Measurements from ENCODE around the gene FLNC. TPM values are rescaled to one million over a fixed set of nuclear protein-coding genes. Genes with fewer than 3 reads are reported as not detected.

The FLNC gene
- total and polyA plus RNA-seq, 2 of the 4 experiments (the other 2 are of a cell fraction) = 116 to 154 TPM

- POLR2A ChIA-PET (ENCODE audit: unreplicated experiment) = no interaction called here
- H3K4me1 ChIP-seq (ENCODE audit: control insufficient read depth, insufficient read depth, low read length) = no peaks in the 10 kb centered on the region
Measured at GRCh38 chr7:128891942-128892269, 61.7 kb downstream of the FLNC start.

More at GRCh38 chr7:128891942-128892269, 61.7 kb downstream of the FLNC start:
- H4K91ac ChIP-seq (ENCODE audit: insufficient read depth, low read depth, low read length) = no peak overlapping the region
- H3K27me3 ChIP-seq (ENCODE audit: control insufficient read depth, insufficient read depth, low read length) = peaks cover 17% of the 10 kb centered on the region
- H3K27ac ChIP-seq (ENCODE audit: insufficient read depth, low read length) = no peak overlapping the region
- H2AK5ac ChIP-seq (ENCODE audit: low read depth, low read length) = no peak overlapping the region
- H4K8ac ChIP-seq (ENCODE audit: low read depth in 2 of 2, low read length in 2 of 2) = no peak overlapping the region
- H2BK5ac ChIP-seq (ENCODE audit: low read depth, low read length, poor library complexity, severe bottlenecking) = no peak overlapping the region
- H3K79me1 ChIP-seq (ENCODE audit: low read depth in 1 of 2, low read length in 2 of 2) = no peaks in the 10 kb centered on the region
- intact Hi-C loops (cut with micrococcal nuclease) (no loop called here), dilution Hi-C loops (cut with HindIII; ENCODE audit: low sequenced_read_pairs, unreplicated experiment) (no loop called here), in situ Hi-C loops (cut with MboI; ENCODE audit: low sequenced_read_pairs) (loop anchor here (25.0 kb wide), 1 partner anchor 430 kb away; the partner anchor contains the start of gene HILPDA)
- H3K36me3 ChIP-seq (ENCODE audit: control insufficient read depth, insufficient read depth, low read length) = no peaks in the 10 kb centered on the region
- no peak for DNase-seq
- H2BK15ac ChIP-seq (ENCODE audit: low read depth, low read length) = no peak overlapping the region
- no peak overlapping the region for H3K56ac ChIP-seq (ENCODE audit: extremely low read depth, insufficient read depth, low read length)
- no TSS peak for BruUV-seq (replicated peaks)
- H4K20me1 ChIP-seq (ENCODE audit: insufficient read depth, low read length) = peaks cover 4% of the 10 kb centered on the region; the same call in 1 of the 2 replicates
- no peak overlapping the region for H3K18ac ChIP-seq (ENCODE audit: low read depth, low read length)
- H2AK9ac ChIP-seq (replicated peaks; ENCODE audit: low read depth, low read length, poor library complexity) = no peak overlapping the region
- H2AFZ ChIP-seq (replicated peaks; ENCODE audit: low read length, poor library complexity) = no peak overlapping the region
- TF ChIP-seq SMC3 (IDR thresholded peaks at IDR 0.05; ENCODE audit: low read depth, low read length) (no peak), MAFK (IDR thresholded peaks at IDR 0.05; ENCODE audit: low read depth, low read length) (no peak), CTCF (conservative IDR thresholded peaks at IDR 0.05; ENCODE audit: low read depth, low read length) (no peak), FOS (IDR thresholded peaks at IDR 0.05; ENCODE audit: low read depth, low read length) (no peak), MXI1 (IDR thresholded peaks at IDR 0.05; ENCODE audit: borderline replicate concordance, low read depth, low read length) (no peak), POLR2A (IDR thresholded peaks at IDR 0.05; ENCODE audit: low read depth, low read length) (no peak), MAZ (IDR thresholded peaks at IDR 0.05; ENCODE audit: borderline replicate concordance, low read depth, low read length) (no peak), RFX5 (IDR thresholded peaks at IDR 0.05; ENCODE audit: low read depth, low read length) (no peak), CHD1 (IDR thresholded peaks at IDR 0.05; ENCODE audit: low read depth, low read length) (no peak), RCOR1 (IDR thresholded peaks at IDR 0.05; ENCODE audit: insufficient replicate concordance, low read length) (no peak), ELK1 (IDR thresholded peaks at IDR 0.05; ENCODE audit: borderline replicate concordance, low read depth, low read length) (no peak), NFE2L2 (IDR thresholded peaks at IDR 0.05; ENCODE audit: low read depth, low read length) (no peak), BHLHE40 (IDR thresholded peaks at IDR 0.05; ENCODE audit: low read depth, low read length) (no peak), USF2 (IDR thresholded peaks at IDR 0.05; ENCODE audit: low read depth, low read length) (no peak)
- H3K4me2 ChIP-seq (ENCODE audit: low read depth, low read length) = no peak overlapping the region
- no peak overlapping the region for H2BK120ac ChIP-seq (ENCODE audit: low read depth, low read length)
- no peak overlapping the region for H2BK20ac ChIP-seq (ENCODE audit: low read depth, low read length)
- ATAC-seq (ENCODE audit: low read depth) = no peak
- no peaks in the 10 kb centered on the region for H3K9me1 ChIP-seq (ENCODE audit: insufficient read depth, low read length)
- no peak overlapping the region for H3K4me3 ChIP-seq (ENCODE audit: insufficient read depth, low read depth, low read length)
- H3K4ac ChIP-seq (ENCODE audit: low read depth, low read length) = no peak overlapping the region
- no peak overlapping the region for H3K23ac ChIP-seq (ENCODE audit: low read depth, low read length)
- H4K5ac ChIP-seq (ENCODE audit: low read depth, low read length) = no peak overlapping the region
- H3K9ac ChIP-seq (ENCODE audit: low read depth, low read length) = no peak overlapping the region
- WGBS, 2 experiments (ENCODE audit: extremely low coverage in 2 of 2, insufficient read length in 1 of 2) = 53% methylated on average over 2 of the region's 11 CpGs; no CpG with 5 or more reads in 1 of the 2 experiments
- no peaks in the 10 kb centered on the region for H3K9me3 ChIP-seq (ENCODE audit: control insufficient read depth, insufficient read depth, low read length)
- no peak overlapping the region for H3K14ac ChIP-seq (replicated peaks; ENCODE audit: low read depth, low read length)
- CTCF ChIA-PET = no interaction called here

Measured in IMR-90 (cell line).